HG03460 (cell line): ENCODE results near the gene KDM4C.
"Not testable (repeated sequence)": the region's sequence is repeated elsewhere in the genome, so short reads cannot be mapped to it uniquely, and the experiment has no call there.

ENCODE experiments used
- ATAC-seq: cut with Tn5 transposase; IDR thresholded peaks from one replicate; pipeline ENCODE4 v1.9.1; 2021; ENCODE audit not compliant: unreplicated experiment

The KDM4C gene

GRCh38 chr9:6764011-6764410 is 6.2 kb downstream of the KDM4C start:
- ATAC-seq: no peak

GRCh38 chr9:6764523-6764922 is 6.8 kb downstream of the KDM4C start:
- ATAC-seq: no peak

DNA sequence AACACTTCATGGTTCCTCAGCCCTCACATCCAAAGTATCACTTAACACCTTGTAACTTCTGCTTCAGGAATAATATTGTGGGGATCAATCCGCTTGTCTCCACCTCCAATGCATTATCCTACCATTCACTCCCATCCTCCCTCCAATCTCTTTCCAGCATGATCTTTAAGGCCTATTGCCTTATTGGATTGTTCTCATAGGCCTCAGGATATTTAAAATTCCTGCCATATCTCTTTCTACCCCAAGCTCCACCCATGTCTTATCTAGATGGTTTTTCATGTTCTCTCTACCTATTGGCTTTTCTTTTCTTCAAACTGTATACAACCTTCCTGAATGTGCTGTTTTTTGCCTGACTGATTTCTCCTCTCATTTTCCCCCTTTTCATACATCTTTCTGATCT is 7.2 kb downstream of the KDM4C start:
- no peak for ATAC-seq

GRCh38 chr9:6765396-6765795 is 7.6 kb downstream of the KDM4C start:
- ATAC-seq: no peak

DNA sequence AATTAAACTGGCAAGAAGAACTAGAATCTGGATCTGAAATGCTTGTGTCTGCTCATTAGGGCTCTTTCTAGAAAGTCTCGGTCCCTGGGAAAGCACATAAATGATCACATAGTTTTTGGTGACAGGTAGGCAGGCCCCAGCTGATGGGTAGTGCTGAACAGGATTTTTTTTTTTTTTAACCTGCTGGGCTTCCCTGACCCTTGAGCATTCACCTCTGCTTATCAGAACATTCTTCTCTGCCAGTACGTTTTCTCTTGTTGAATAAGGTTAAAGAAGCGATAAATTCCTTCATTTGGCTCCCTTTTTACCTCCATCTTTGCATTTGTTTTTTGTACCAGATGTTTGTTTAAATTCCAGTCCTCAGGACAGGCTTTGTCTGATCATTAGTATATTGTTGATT is 8.8 kb downstream of the KDM4C start:
- no peak for ATAC-seq

GRCh38 chr9:6768587-6768986 is 10.8 kb downstream of the KDM4C start:
- not testable (repeated sequence) for ATAC-seq

DNA sequence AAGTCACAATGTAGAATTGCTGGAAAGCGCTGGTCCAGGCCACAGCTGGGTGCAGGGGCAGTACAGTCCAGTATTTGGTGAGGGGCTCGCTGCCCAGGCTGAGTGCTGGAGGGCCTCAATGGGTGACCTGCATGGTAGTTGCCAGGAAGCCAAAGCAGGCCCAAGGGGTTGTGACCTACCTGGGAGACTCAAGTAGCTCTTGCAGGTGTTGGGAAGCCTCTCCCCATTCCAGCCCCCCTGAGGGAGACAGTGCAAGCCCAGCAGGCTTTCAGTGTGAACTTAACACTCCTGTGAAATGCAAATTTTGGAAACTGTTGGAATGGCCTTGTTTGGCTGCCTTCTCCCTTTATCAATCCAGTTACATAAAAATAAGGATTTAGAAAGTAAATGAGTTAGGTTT is 13.9 kb downstream of the KDM4C start:
- no peak for ATAC-seq

DNA sequence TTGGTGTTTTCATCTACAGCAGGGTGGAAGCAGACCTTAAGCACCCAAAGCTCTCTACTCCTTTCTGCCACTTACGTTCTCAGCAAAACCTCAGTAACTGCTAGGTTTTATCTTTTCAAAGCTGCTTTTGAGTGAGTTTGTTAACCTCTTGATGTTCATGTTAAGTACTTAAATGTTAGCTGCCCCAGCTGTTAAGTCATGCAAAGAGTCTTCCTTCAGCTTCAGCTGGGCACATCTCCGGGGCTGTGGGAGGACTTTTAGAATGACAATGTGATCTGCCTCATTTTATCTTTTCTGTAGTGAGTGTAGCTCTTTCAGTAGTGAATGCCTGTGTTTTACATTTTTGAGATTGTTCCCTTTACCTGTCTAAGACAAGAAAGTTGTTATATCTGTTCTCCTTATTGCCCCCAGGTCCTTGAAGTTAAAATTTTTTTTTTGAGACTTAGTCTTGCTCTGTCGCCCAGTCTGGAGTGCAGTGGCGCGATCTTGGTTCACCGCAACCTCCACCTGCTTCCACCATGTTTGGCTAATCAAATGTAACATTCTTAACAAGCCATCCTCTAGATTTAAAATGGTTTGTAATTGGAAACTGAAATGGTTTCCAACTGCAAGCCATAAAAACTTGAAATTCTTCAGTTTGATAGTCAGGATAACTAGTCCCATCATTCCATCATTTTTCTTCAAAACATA is 19.6 kb downstream of the KDM4C start:
- peak; percentile 59 for ATAC-seq

DNA sequence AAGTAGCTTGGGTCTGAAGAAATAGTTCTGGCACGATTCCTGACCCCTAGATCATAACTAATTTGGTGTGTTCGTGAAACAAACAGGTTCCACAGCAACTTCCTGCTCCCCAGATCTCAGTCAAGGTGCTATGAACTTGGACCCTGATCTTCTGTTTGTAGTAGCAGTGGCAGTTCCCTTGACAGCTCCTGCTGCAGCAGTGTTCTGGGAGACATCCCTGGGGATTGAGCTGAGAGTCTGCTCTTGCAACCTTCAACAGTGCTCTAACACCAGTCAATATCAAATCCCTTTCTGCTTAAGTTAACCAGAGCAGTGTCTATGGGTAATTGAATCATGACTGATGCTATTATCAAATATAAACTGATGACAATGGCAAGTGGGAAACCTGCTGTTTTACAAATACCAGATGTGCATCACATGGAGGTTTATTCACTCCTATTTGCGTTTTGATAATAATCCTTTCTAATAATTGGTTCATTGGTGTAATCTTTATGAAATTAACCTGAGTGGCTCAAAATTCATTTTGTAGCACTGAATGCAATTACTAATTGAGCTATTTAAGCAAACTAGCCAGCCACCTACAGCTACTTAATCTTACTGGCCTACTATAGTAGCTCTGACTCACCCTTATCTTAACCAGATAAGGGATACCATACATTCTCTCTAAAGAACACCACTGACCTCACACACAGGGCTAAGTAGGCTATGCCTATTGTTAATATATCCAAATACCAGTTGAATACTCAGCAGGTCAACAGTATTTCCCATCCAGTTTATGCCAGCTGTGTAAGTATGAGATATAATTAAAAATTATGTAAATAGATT is 21.9 kb downstream of the KDM4C start:
- peak; percentile 45 for ATAC-seq

DNA sequence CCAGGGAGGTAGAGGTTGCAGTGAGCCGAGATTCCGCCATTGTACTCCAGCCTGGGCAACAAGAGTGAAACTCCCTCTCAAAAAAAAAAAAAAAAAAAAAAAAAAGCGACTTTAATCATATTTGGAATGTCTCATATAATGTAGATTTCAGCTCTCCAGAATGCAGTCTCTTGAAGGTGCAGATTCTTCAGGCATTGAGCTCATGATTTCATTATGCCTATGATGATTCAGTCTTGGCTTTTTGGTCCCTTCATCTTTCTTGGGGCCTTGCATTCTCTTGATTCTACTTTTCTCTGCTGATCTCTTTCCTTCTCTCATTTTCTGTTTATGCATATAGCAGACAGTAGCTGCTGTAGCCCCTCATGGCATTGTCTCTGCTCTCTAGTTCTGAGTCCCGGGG is 22.9 kb downstream of the KDM4C start:
- no peak for ATAC-seq

DNA sequence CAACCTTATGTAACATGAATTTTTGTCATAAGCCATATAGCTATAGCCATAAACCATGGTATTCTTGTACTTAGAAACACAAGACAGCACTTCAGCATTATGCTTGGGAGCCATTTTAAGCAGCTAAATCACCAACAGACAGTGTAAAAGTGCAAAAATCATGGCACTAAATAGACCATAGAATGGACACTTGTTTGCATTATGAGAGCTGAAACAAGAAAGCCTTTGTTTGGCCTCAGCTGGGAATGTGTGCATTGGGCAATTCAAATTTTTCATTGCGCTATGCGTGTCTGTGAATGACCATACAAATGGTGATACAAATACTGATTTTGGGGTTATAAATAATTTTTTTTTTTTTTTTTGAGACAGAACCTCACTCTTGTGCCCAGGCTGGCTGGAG is 23.7 kb downstream of the KDM4C start:
- no peak for ATAC-seq

DNA sequence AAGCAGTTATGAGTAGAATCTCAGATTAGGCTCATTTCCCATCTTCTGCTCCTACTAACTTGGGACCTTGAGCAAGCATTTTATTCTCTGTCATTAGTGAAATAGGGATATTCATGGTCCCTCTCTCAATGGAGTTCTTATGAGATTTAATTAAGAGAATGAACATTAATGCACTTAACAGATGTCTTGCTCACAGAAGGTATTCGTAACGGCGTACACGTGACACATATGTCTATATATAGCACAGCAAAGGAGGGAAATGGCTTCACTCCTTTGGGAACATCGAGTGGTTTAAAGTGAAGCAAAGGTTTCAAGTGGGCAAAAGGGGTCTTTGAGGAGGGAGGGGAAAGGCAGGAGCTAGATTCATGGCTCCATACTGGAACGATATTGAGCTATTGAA is 24.6 kb downstream of the KDM4C start:
- ATAC-seq: no peak

- no peak for ATAC-seq
These were observed 25.2 kb downstream of the KDM4C start for GRCh38 chr9:6782981-6783380.

DNA sequence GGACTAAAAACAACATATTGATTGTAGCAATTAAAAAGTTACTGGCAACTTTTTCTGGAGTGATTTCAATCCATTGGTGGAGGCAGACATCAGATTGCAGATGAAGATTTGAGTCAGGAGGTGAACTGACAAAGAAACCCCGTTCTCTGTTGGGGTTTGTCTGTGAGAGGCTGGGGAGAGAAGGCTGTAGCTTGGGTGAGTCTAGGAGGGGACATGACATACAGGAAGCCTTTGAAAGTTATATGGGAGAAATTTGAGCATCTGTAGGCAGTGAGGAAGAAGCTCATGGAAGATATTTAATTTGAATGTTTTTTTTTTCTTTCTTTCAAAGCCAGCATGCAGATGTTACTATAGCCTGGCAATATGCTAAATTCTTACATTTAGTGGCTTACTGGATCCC is 26.0 kb downstream of the KDM4C start:
- no peak for ATAC-seq

GRCh38 chr9:6785682-6786081 is 27.9 kb downstream of the KDM4C start:
- ATAC-seq: no peak

GRCh38 chr9:6787793-6788161 is 30.0 kb downstream of the KDM4C start:
- no peak for ATAC-seq

GRCh38 chr9:6788162-6789016 is 30.6 kb downstream of the KDM4C start:
- ATAC-seq: no peak

DNA sequence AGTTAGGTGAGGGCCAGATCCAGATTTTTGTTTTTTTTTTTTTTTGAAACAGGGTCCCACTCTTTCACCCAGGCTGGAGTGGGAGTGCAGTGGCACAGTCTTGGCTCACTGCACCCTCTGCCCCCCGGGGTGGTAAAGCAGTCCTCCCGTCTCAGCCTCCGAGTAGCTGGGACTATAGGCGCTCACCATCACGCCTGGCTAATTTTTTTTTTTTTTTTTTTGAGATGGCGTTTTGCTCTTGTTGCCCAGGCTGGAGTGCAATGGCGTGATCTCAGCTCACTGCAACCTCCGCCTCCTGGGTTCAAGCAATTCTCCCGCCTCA is 31.2 kb downstream of the KDM4C start:
- not testable (repeated sequence) for ATAC-seq

DNA sequence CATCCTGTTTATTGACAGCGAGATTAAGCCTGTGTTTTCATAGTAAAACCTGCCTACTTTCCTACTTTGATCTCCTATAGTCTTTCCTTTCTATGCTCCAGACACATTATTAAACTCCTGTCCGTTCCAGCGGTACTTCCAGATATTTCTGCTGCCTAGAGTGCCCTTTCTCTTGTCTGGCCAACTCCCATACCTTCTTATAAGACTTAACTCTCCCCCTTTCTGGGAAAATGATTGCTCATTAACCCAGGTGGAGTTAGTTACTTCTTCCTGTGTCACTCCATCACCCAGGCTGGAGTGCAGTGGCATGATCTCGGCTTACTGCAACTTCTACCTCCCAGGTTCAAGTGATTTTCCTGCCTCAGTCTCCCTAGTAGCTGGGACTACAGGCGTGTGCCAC is 33.1 kb downstream of the KDM4C start:
- no peak for ATAC-seq

DNA sequence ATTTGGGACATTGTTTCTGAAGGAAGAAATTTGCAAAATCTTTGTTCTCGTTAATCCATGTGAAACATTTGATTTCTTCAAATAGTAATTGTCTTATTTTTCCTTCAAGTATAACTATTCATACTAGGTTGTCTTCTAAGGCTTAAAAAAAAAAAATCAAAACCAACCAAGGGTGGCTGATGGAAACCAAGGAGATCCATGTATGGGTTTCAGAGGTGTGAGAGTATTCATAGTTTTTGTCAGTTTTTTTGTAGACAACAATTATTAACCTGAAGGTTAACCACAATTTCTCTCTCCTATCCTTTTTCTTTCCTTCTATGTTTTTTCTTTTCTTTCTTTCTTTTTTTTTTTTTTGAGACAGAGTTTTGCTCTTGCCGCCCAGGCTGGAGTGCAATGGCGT is 35.4 kb downstream of the KDM4C start:
- ATAC-seq: peak; percentile 66

DNA sequence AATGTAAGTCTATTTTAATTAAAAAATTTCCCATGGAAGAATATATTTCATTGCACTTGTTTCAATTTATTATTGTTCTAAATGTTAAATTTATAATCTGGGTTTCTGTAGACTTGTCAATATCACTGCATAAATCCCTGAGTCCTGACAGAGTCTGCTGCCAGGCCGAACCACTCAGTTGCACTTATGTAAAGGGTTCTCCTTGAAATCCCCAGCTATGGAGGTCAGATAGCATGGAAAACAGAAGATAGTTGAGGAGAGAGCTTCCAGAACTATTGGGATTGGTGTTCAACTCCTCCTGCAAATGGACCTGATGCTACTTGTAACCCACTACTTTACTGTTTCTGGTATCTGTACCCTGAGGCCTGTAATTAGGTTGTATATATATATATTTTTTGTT is 37.2 kb downstream of the KDM4C start:
- ATAC-seq: no peak

- ATAC-seq: no peak
These were observed 45.2 kb downstream of the KDM4C start for GRCh38 chr9:6802926-6803325.
